ENCODE results near the gene RNASE8.

The RNASE8 gene

DNA sequence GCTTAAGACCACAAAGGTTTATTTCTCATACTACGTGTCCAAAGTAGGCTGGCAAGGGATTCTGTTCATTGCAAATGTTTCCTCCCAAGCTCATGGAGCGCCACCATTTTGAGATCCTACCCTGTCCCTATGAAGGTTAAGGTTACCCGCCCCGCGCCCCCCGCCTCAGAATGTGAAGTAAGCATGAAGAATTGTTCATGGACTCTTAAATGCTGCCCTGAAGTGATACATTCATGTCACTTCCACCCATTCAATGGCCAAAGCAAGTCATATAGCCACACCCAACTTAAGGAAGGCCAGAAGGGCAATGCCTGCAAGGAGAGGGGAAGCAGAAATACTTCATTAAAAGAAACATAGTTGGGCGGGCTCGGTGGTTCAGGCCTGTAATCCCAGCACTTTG lies 47.5 kb downstream of the RNASE8 start:
- no peak for DNase-seq (ENCODE audit: low read depth in 2 of 3, low spot score in 1 of 3)

DNA sequence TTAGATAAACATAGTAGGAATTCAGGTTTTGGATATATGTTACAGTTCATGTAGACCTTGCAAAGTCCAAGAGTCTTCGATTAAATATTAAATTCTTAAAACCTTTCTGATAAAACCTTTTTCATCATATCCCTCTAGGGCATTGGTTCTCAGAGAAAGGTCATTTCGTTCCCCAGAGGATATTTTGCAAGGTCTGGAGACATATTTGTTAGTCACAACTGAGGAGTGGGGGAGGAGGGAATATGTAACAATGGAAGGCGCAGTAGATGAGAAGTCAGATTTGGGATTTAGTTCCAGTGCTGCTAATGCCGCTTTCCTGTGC lies 48.5 kb downstream of the RNASE8 start:
- no peak for DNase-seq (ENCODE audit: low read depth in 2 of 3, low spot score in 1 of 3)

DNA sequence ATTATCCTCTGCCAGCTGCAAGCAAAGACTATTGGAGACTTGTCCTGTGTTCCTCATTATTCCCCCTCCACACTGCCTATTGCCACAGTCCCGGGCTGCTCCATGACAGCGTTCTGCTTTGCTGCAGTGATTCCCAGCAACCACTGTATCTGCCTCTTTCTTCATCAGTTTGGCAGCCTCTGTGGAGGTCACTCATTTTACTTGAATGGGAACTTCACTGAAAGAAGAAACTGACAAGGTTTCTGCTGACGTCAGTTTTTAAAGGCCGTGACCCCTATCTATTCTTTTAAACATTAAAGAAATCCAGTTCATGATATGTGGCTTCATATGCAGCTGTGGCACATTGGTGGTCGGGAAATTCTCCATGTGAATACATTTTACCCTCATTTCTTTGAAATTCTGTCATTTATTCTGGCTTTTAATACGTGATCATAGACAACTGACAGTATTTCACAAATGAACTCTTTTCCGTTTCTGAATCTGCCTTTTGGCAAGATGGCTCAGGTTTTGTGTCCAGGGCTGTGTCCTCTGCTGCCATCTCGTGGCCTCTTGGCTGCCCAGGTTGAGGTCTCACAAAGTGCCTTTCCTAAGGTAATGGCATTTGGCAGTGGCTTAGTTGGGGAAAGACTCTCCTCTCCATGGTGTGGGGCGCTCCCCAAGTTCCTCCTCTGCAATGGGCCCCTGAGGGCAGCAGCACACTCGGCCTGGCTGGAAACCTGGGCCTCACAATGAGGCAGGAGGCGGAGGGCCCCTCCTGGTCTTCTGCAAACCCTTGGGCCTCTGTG lies 49.1 kb downstream of the RNASE8 start:
- peak; percentile 61 to 68 (median 65) for DNase-seq (ENCODE audit: low read depth in 2 of 3, low spot score in 1 of 3)

DNA sequence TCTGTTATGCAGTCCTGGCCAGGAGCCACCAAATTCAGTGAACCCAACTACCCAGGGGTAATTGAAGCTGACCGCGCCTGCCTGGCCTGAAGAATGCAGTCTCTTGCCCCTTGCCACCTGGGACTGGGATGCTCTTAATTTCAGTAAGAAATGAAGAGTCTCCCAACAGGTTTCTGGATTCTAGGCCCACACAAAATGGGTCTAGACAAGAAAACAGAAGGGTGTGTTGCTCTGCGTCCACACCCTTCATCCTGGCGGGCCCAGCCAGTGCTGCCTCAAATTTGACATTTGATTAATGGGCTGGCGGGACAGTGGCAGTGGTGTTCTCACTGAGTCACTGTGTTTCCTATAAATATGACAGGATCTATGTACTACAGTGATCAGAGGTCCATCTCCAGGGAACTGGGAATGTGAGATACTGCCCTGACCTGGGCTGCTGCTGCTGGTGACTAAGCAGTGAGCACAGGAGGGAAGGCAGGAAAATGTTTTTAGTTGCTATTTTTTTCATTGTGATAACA lies 49.7 kb downstream of the RNASE8 start:
- DNase-seq (ENCODE audit: low read depth in 2 of 3, low spot score in 1 of 3): no peak

Measured in stimulated activated CD4-positive, alpha-beta T cell treated with anti-CD3 and anti-CD28 coated beads, Interleukin-12 subunit alpha, Interleukin-12 subunit beta, amount 100 ng/mL, for 48 hours (primary cell).